ENCODE results near the gene MKLN1. TPM values are rescaled to one million over a fixed set of nuclear protein-coding genes. Genes with fewer than 3 reads are reported as not detected.
"Not testable (repeated sequence)": the region's sequence is repeated elsewhere in the genome, so short reads cannot be mapped to it uniquely, and the experiment has no call there.

MKLN1 gene
- total RNA-seq, 8 experiments from 2014 or later: 19.7 to 65.6 (median 30.5) TPM

GRCh38 chr7:131438969-131439368 lies 111.3 kb downstream of the MKLN1 start:
- in situ Hi-C loops (cut with MboI; ENCODE audit: low pct_unique_long_range_greater_than_20kb in 2 of 9, low sequenced_read_pairs in 9 of 9, unreplicated experiment in 9 of 9): no loop called here
- WGBS, 10 experiments: 0 to 86% (median 44%) methylated on average over 1 to 2 of the region's 2 CpGs; no CpG with 5 or more reads in 1 of the 10 experiments
- Histone ChIP-seq H3K4me3 (no peak overlapping the region), H3K4me1 (replicated peaks in 1 of 2) (no peaks in the 10 kb centered on the region), H3K27ac (no peak overlapping the region)
- ATAC-seq (replicated peaks in 6 of 8): peak in 1 of 8 experiments; percentile 16

DNA sequence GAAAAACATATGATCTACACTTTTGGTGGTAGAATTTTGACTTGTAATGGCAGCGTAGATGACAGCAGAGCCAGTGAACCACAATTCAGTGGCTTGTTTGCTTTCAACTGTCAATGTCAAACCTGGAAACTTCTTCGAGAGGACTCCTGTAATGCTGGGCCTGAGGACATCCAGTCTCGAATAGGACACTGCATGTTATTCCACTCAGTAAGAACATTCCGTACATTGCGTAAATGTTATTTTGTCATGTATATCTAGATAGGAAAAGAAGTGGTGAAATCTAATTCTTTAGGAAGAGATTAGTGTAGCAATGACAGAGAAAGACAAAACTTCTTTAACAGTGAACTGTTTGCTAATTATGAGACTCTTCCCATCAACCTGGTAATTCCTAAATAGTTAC lies 115.8 kb downstream of the MKLN1 start:
- no peak overlapping the region for H3K27ac ChIP-seq
- ATAC-seq (replicated peaks in 6 of 8): no peak
- H3K4me1 ChIP-seq (replicated peaks in 1 of 2): no peaks in the 10 kb centered on the region
- H3K4me3 ChIP-seq: no peak overlapping the region
- WGBS, 10 experiments: 80 to 100% (median 100%) methylated on average over 1 to 5 of the region's 5 CpGs; no CpG with 5 or more reads in 1 of the 10 experiments
- in situ Hi-C loops (cut with MboI; ENCODE audit: low pct_unique_long_range_greater_than_20kb in 2 of 9, low sequenced_read_pairs in 9 of 9, unreplicated experiment in 9 of 9): no loop called here

DNA sequence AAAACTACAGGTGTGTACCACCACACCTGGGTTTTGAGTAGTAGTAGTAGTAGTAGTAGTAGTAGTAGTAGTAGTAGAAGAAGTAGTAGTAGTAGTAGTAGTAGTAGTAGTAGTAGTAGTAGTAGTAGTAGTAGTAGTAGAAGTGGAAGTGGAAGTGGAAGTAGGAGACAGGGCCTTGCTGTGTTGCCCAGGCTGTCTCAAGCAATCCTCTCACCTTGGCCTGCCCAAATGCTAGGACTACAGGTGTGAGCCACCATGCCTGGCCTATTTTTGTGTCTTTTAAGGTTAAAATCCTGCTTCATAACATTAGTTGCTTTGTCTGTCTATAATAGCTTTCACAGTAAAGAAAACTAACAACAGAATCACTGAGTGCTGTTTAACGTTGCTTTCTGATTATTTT lies 117.0 kb downstream of the MKLN1 start:
- in situ Hi-C loops (cut with MboI; ENCODE audit: low pct_unique_long_range_greater_than_20kb in 2 of 9, low sequenced_read_pairs in 9 of 9, unreplicated experiment in 9 of 9): no loop called here
- no peak for ATAC-seq (replicated peaks in 6 of 8)
- no peak overlapping the region for H3K27ac ChIP-seq
- H3K4me1 ChIP-seq (replicated peaks in 1 of 2): no peaks in the 10 kb centered on the region
- WGBS, 10 experiments: 86 to 100% (median 100%) methylated on average over 1 of the region's 1 CpG; no CpG with 5 or more reads in 2 of the 10 experiments
- H3K4me3 ChIP-seq: no peak overlapping the region

GRCh38 chr7:131449373-131449902 lies 121.8 kb downstream of the MKLN1 start:
- no peaks in the 10 kb centered on the region for H3K4me1 ChIP-seq (replicated peaks in 1 of 2)
- no peak overlapping the region for H3K4me3 ChIP-seq
- WGBS, 10 experiments: 63 to 100% (median 95%) methylated on average over 1 to 2 of the region's 2 CpGs; no CpG with 5 or more reads in 1 of the 10 experiments
- no peak for ATAC-seq (replicated peaks in 6 of 8)
- no peak overlapping the region for H3K27ac ChIP-seq
- in situ Hi-C loops (cut with MboI; ENCODE audit: low pct_unique_long_range_greater_than_20kb in 2 of 9, low sequenced_read_pairs in 9 of 9, unreplicated experiment in 9 of 9): no loop called here

DNA sequence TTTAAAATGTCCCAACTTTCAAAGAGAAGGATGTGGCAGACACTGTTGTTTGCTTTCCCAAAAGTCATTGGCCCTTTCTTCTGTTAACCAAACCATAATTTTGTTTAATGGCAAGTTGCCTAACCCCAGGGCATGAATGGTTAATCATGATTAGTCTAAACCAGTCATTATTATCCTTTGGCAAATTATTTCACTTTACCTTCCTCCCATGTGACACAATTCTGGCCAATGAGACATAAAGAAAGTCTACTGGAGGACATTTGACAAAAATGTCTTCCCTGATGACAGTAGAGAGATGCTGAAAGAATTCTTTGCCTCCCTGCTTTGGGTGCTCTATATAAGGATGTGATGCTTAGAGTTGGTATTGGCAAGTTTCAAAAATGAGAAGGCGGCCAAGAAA lies 126.8 kb downstream of the MKLN1 start:
- ATAC-seq (replicated peaks in 6 of 8): no peak
- in situ Hi-C loops (cut with MboI; ENCODE audit: low pct_unique_long_range_greater_than_20kb in 2 of 9, low sequenced_read_pairs in 9 of 9, unreplicated experiment in 9 of 9): no loop called here
- no peak overlapping the region for H3K4me3 ChIP-seq
- 89 to 100% (median 96%) methylated on average over 1 of the region's 1 CpG; no CpG with 5 or more reads in 4 of the 10 experiments for WGBS, 10 experiments
- H3K27ac ChIP-seq: no peak overlapping the region
- no peaks in the 10 kb centered on the region for H3K4me1 ChIP-seq (replicated peaks in 1 of 2)

DNA sequence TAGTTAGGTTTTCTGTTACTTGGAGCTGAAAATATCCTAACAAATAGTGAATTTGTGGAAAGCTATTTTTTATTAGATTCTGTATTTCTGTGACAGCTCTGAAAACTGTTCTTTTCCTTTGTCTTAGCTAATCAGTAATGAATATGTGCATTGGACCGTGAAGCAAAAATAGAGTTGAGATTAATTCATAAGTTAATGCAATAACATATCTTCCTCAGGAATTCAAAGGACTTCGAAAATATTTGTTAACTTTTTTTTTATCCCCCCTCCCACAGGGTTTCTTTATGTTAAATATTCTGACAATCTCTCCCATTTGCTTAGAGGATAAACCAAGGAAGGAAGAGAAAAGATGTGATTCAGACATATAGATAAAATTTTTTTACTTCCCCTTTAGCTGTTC lies 127.3 kb downstream of the MKLN1 start:
- no peak overlapping the region for H3K27ac ChIP-seq
- H3K4me1 ChIP-seq (replicated peaks in 1 of 2): no peaks in the 10 kb centered on the region
- 0 to 100% (median 91%) methylated on average over 1 to 2 of the region's 2 CpGs for WGBS, 10 experiments
- no peak for ATAC-seq (replicated peaks in 6 of 8)
- no peak overlapping the region for H3K4me3 ChIP-seq
- in situ Hi-C loops (cut with MboI; ENCODE audit: low pct_unique_long_range_greater_than_20kb in 2 of 9, low sequenced_read_pairs in 9 of 9, unreplicated experiment in 9 of 9): no loop called here

DNA sequence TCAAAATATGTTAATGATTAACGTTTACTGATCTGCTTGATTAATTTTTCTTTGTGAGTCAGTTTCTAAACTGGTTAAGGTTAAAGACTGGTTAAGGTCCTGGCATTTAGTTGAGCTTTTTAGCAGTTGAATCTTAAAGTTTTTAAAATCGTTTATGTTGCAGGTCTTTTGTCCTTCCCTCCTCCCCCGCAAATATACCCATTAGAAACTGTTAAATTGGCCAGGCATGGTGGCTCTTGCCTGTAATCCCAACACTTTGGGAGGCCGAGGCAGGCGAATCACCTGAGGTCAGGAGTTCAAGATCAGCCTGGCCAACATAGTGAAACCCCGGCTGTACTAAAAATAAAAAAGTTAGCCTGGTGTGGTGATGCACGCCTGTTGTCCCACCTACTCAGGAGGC lies 127.9 kb downstream of the MKLN1 start:
- ATAC-seq (replicated peaks in 6 of 8): no peak
- 41 to 100% (median 68%) methylated on average over 2 to 7 of the region's 7 CpGs for WGBS, 10 experiments
- no peaks in the 10 kb centered on the region for H3K4me1 ChIP-seq (replicated peaks in 1 of 2)
- no peak overlapping the region for H3K4me3 ChIP-seq
- no peak overlapping the region for H3K27ac ChIP-seq
- in situ Hi-C loops (cut with MboI; ENCODE audit: low pct_unique_long_range_greater_than_20kb in 2 of 9, low sequenced_read_pairs in 9 of 9, unreplicated experiment in 9 of 9): no loop called here

- ATAC-seq (replicated peaks in 6 of 8): peak in 2 of 8 experiments; percentile 34 to 93
- no peaks in the 10 kb centered on the region for H3K4me1 ChIP-seq (replicated peaks in 1 of 2)
- in situ Hi-C loops (cut with MboI; ENCODE audit: low pct_unique_long_range_greater_than_20kb in 2 of 9, low sequenced_read_pairs in 9 of 9, unreplicated experiment in 9 of 9): no loop called here
- no peak overlapping the region for H3K4me3 ChIP-seq
- WGBS, 10 experiments: 23 to 100% (median 75%) methylated on average over 1 to 3 of the region's 3 CpGs
- no peak overlapping the region for H3K27ac ChIP-seq
Observed at GRCh38 chr7:131456338-131456737, 128.7 kb downstream of the MKLN1 start.

DNA sequence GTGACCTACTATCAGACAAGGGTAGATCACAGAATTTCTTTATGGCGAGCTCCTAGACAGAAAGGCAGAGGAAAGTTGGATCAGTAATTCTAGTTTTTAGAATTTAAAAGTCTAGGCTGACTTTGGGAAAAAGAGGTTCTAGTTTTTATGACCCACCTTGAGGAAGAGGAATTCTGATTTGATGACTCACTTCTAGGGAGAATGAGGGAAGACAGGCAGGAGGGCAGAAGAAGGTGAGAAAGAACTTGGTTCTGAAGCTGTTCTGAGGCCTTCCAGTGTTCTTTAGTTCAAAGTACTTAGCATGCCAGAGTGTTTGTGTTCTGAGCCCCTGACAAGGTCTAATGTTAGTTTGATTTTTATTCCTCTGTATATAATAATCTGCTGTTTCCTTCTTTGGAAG lies 131.6 kb downstream of the MKLN1 start:
- H3K4me3 ChIP-seq: no peak overlapping the region
- ATAC-seq (replicated peaks in 6 of 8): no peak
- no peaks in the 10 kb centered on the region for H3K4me1 ChIP-seq (replicated peaks in 1 of 2)
- in situ Hi-C loops (cut with MboI; ENCODE audit: low pct_unique_long_range_greater_than_20kb in 2 of 9, low sequenced_read_pairs in 9 of 9, unreplicated experiment in 9 of 9): no loop called here
- H3K27ac ChIP-seq: no peak overlapping the region
- 86 to 100% (median 100%) methylated on average over 1 of the region's 1 CpG; no CpG with 5 or more reads in 3 of the 10 experiments for WGBS, 10 experiments

DNA sequence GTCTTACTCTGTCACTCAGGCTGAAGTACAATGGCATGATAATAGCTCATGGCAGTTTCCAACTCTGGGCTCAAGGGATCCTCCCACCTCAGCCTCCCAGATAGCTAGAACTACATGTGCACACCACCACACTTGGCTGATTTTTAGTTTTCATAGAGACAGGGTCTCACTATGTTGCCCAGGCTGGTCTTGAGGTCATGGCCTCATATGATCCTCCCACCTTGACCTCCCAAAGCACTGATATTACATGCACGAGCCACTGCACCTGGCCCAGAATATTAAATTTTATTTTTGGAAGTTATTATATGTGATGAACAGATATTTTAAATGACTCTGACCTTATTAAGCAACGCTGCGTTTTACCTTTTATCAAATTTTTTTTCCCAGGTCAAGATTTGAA lies 134.4 kb downstream of the MKLN1 start:
- Histone ChIP-seq H3K4me1 (replicated peaks in 1 of 2) (no peaks in the 10 kb centered on the region), H3K4me3 (no peak overlapping the region), H3K27ac (no peak overlapping the region)
- no peak for ATAC-seq (replicated peaks in 6 of 8)
- in situ Hi-C loops (cut with MboI; ENCODE audit: low pct_unique_long_range_greater_than_20kb in 2 of 9, low sequenced_read_pairs in 9 of 9, unreplicated experiment in 9 of 9): no loop called here
- WGBS, 10 experiments: 80 to 100% (median 98%) methylated on average over 1 to 3 of the region's 3 CpGs

DNA sequence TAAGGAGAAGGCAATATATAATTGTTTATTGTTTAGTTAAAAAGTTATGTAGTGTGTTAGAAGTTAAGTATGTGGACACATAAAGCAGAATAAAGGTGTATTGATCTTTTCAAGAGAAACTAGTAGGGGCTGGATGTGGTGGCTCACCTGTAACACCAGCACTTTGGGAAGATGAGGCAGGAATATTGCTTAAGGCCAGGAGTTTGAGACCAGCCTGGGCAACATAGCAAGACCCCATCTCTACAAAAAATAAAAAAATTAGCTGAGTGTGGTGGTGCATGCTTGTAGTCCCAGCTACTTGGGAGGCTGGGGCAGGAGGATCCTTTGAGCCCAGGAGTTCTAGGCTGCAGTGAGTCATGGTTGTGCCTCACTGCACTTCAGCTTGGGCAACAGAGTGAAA lies 135.0 kb downstream of the MKLN1 start:
- H3K4me1 ChIP-seq (replicated peaks in 1 of 2); in situ Hi-C loops (cut with MboI; ENCODE audit: low pct_unique_long_range_greater_than_20kb in 2 of 9, low sequenced_read_pairs in 9 of 9, unreplicated experiment in 9 of 9); H3K4me3 ChIP-seq; ATAC-seq (replicated peaks in 6 of 8); H3K27ac ChIP-seq: not testable (repeated sequence)

DNA sequence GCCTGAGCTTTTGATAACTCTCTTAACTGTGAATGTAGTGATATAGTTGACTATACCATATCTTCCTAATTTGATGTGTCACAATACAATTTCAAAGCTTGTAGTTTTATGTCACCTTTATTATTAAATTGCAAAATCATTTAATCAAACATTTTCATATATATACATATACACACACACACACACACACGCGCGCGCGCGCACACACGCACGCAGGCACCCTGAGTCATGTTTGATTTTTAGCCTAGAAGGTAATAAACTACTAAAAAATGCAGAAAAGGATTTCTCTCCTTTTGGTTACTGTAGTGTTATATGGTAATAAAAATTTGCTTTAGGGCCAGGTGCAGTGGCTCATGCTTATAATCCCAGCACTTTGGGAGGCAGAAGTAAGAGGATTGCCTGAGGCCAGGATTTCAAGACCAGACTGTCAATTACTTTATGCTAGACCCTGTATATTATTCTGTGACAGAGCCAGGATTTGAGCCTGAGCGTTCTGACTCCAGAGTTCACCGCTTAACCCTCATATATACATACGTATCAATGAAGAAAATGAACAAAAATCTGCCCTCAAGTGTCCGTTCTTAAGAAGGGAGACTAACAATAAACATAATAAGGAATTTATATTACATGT lies 139.2 kb downstream of the MKLN1 start:
- in situ Hi-C loops (cut with MboI; ENCODE audit: low pct_unique_long_range_greater_than_20kb in 2 of 9, low sequenced_read_pairs in 9 of 9, unreplicated experiment in 9 of 9): no loop called here
- Histone ChIP-seq H3K4me3 (no peak overlapping the region), H3K27ac (no peak overlapping the region), H3K4me1 (replicated peaks in 1 of 2) (no peaks in the 10 kb centered on the region)
- peak in 1 of 8 experiments; percentile 78 for ATAC-seq (replicated peaks in 6 of 8)
- 51 to 100% (median 92%) methylated on average over 4 to 12 of the region's 12 CpGs for WGBS, 10 experiments

GRCh38 chr7:131467788-131468187 lies 140.1 kb downstream of the MKLN1 start:
- 70 to 100% (median 100%) methylated on average over 1 to 5 of the region's 5 CpGs for WGBS, 10 experiments
- no peaks in the 10 kb centered on the region for H3K4me1 ChIP-seq (replicated peaks in 1 of 2)
- ATAC-seq (replicated peaks in 6 of 8): no peak
- H3K4me3 ChIP-seq: no peak overlapping the region
- in situ Hi-C loops (cut with MboI; ENCODE audit: low pct_unique_long_range_greater_than_20kb in 2 of 9, low sequenced_read_pairs in 9 of 9, unreplicated experiment in 9 of 9): no loop called here
- H3K27ac ChIP-seq: no peak overlapping the region
